ENCODE data around the gene GMEB2. TPM values are rescaled to one million over a fixed set of nuclear protein-coding genes. Genes with fewer than 3 reads are reported as not detected.

GMEB2 gene
- total RNA-seq, 2 donors from 2014 or later = 18.4 to 27.9 TPM

DNA sequence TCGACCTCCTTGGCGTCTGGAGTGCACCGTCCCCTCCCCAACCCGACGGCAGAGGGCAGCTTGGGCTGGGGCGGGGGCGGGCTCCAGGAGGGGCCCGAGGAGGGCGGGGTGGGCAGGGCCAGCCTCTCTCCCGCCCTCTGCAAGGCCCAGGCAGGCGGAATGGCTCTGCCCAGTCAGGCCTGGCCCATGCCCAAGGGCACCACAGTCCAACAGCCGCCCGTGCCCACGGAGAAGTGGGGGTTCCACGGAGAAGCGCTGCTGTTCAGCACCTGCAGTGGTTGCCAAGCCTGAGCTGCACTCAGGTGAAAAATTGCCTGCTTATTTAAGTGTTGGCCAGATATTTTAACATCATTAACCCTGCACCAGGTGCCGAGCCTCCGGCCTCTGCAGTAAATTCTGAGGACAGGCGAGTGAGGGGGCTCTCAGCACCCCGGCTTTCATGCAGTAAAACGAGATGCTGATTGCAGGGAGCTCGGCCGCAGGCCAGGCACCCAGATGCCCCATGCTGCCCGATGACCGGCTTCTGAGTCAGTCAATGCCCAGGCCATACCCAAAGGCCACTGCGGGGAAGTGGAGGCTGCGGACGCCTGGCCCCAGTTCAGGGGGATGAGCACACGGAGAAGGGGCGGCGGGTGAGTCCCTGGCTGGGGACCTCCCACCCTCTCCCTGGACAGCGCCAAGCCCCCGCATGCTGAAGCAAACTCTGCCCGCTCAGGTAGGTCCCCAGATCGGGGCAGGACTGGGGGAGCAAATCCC is 79.0 kb downstream of the GMEB2 start, which contains the start of gene SRMS:
TSS of gene SRMS (minus strand) at position 25 of the 756 bp plus-strand sequence. CDS start 286 bp downstream, outside the sequence.
- H3K4me3 ChIP-seq = no peak within 1 kb of the TSS
- intact Hi-C loops (cut with DNase I) = no loop called here
- H3K27me3 ChIP-seq (replicated peaks; ENCODE audit: insufficient read depth) = no peaks in the 10 kb centered on the region
- H3K9me3 ChIP-seq = no peaks in the 10 kb centered on the region
- DNase-seq (ENCODE audit: low spot score) = no peak
- no peak within 1 kb of the TSS for H3K27ac ChIP-seq
- H3K4me1 ChIP-seq (replicated peaks) = no peaks in the 10 kb centered on the region
- WGBS = 47% methylated on average over 35 of the region's 35 CpGs
- TF ChIP-seq CTCF (IDR thresholded peaks at IDR 0.05) = no peak
- no peak for TF ChIP-seq POLR2A (IDR thresholded peaks at IDR 0.05)
- no peak for TF ChIP-seq POLR2AphosphoS5 (IDR thresholded peaks at IDR 0.05)
- H3K36me3 ChIP-seq = no peaks in the 10 kb centered on the region

DNA sequence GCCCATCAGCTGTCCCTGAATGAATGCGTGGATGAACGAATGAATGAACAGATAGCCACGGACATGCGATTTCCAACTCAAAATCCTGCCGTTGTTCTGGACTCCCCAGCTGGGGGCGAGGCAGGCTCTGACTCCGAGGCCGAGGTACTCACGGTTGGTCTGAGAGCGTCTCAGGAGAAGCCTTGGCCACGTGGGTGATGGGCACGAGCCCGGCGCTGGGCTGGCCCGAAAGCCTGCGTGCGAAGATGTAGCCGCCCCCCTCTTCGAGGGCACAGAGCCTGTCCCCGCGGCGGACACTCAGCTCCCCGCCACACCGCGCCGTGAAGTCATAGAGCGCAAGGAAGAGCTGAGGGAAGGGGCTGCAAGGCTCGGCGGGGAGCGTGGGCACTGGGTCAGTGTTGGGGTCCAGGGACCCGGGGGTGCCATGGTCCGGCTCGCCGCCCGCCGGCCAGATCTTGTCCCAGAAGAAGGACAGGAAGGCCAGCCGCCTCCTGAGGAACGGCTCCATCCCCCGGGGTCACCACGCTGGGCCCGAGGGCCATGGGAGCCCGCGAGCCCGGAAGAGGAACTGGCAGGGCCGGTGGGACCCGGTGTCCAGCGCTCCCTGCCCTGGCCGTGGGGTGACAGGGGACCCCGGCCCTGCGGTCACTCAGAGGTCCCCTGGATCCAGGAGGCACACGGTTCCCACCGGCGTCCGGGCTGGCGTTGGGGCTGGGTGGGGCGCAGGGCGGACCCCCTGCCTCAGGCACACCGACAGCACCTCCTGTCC is 79.8 kb downstream of the GMEB2 start:
- WGBS = 50% methylated on average over 41 of the region's 58 CpGs
- TF ChIP-seq POLR2AphosphoS5 (IDR thresholded peaks at IDR 0.05) (no peak), CTCF (IDR thresholded peaks at IDR 0.05) (no peak), POLR2A (IDR thresholded peaks at IDR 0.05) (no peak)
- Histone ChIP-seq H3K4me3 (no peak overlapping the region), H3K27ac (no peak overlapping the region), H3K36me3 (no peaks in the 10 kb centered on the region), H3K9me3 (no peaks in the 10 kb centered on the region), H3K4me1 (replicated peaks) (no peaks in the 10 kb centered on the region), H3K27me3 (replicated peaks; ENCODE audit: insufficient read depth) (no peaks in the 10 kb centered on the region)
- intact Hi-C loops (cut with DNase I) = no loop called here
- no peak for DNase-seq (ENCODE audit: low spot score)

DNA sequence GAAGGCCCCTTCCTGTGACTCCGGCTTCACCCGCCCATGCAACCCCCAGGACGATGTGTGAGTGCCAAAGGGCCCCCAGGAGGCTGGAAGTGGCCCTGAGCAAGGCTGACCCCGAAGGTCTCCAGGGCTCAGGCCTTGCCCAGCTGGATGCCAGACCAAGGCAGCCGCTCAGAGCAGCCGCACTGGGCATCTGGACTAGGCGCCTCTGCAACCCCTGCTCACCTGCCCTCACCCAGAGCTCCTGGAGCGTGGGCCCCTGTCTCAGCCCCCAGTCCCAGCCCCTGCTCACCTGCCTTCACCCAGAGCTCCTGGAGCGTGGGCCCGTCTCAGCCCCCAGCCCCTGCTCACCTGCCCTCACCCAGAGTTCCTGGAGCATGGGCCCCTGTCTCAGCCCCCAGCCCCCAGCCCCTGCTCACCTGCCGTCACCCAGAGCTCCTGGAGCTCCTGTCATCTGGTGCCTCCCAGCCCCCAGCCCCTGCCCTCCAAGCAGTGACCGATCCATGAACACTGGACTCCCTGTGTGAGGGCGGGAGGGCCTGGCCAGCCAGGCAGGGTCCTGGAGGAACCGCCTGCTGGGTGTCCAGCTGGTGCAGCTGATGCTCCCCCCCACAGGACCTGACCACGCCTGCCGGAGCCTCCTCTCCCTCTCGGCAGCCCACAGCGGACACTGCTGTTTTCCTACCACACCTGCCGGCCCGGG is 80.5 kb downstream of the GMEB2 start:
- H3K4me1 ChIP-seq (replicated peaks) = no peaks in the 10 kb centered on the region
- no peak overlapping the region for H3K4me3 ChIP-seq
- H3K36me3 ChIP-seq = no peaks in the 10 kb centered on the region
- no peak overlapping the region for H3K27ac ChIP-seq
- intact Hi-C loops (cut with DNase I) = no loop called here
- 64% methylated on average over 9 of the region's 20 CpGs for WGBS
- TF ChIP-seq CTCF (IDR thresholded peaks at IDR 0.05) = no peak
- TF ChIP-seq POLR2AphosphoS5 (IDR thresholded peaks at IDR 0.05) = no peak
- no peak for TF ChIP-seq POLR2A (IDR thresholded peaks at IDR 0.05)
- H3K27me3 ChIP-seq (replicated peaks; ENCODE audit: insufficient read depth) = no peaks in the 10 kb centered on the region
- no peak for DNase-seq (ENCODE audit: low spot score)
- no peaks in the 10 kb centered on the region for H3K9me3 ChIP-seq

GRCh38 chr20:63545814-63546213 is 81.1 kb downstream of the GMEB2 start:
- DNase-seq (ENCODE audit: low spot score) = no peak
- WGBS = 58% methylated on average over 6 of the region's 6 CpGs
- TF ChIP-seq CTCF (IDR thresholded peaks at IDR 0.05) (no peak), POLR2A (IDR thresholded peaks at IDR 0.05) (no peak), POLR2AphosphoS5 (IDR thresholded peaks at IDR 0.05) (no peak)
- no peaks in the 10 kb centered on the region for H3K27me3 ChIP-seq (replicated peaks; ENCODE audit: insufficient read depth)
- intact Hi-C loops (cut with DNase I) = no loop called here
- no peak overlapping the region for H3K27ac ChIP-seq
- H3K4me3 ChIP-seq = no peak overlapping the region
- no peaks in the 10 kb centered on the region for H3K4me1 ChIP-seq (replicated peaks)
- H3K9me3 ChIP-seq = no peaks in the 10 kb centered on the region
- H3K36me3 ChIP-seq = no peaks in the 10 kb centered on the region
